Right lobe of liver (tissue), 4 donors: ENCODE measurements around the gene ACOT11.

Source experiments
- CTCF ChIP-seq, 4 donors: fragments of 200-600 bp in 3 of 4; fragments of 450-650 bp in 1 of 4; IDR thresholded peaks; one replicate each; pipeline versions ENCODE4 v1.5.1 to v1.8.0; 2016 to 2022; ENCODE audit warnings: antibody characterized with exemption in 4 of 4, mild to moderate bottlenecking in 2 of 4
- POLR2A ChIP-seq: fragments of 450-650 bp; IDR thresholded peaks from one replicate; pipeline ENCODE4 v1.6.1; 2017; ENCODE audit warnings: antibody characterized with exemption, mild to moderate bottlenecking
- donor health status: DM: no; HTN: no; CAD: no.
- donor health status: DM: no; HTN: no; CAD: no.
- donor health status: DM: no; HTN: yes; CAD: no.

- TF ChIP-seq POLR2A (no peak), CTCF (IDR thresholded peaks at IDR 0.05) (no peak)
Measured at GRCh38 chr1:54542962-54543539, 5.0 kb upstream of the ACOT11 start.
